HG03439 (cell line): ENCODE results near the gene ARL2BP.

Experiments used
- ATAC-seq: cut with Tn5 transposase; IDR thresholded peaks from one replicate; pipeline ENCODE4 v1.9.1; 2021; ENCODE audit warnings: mild to moderate bottlenecking, moderate library complexity; ENCODE audit not compliant: unreplicated experiment

ARL2BP gene

DNA sequence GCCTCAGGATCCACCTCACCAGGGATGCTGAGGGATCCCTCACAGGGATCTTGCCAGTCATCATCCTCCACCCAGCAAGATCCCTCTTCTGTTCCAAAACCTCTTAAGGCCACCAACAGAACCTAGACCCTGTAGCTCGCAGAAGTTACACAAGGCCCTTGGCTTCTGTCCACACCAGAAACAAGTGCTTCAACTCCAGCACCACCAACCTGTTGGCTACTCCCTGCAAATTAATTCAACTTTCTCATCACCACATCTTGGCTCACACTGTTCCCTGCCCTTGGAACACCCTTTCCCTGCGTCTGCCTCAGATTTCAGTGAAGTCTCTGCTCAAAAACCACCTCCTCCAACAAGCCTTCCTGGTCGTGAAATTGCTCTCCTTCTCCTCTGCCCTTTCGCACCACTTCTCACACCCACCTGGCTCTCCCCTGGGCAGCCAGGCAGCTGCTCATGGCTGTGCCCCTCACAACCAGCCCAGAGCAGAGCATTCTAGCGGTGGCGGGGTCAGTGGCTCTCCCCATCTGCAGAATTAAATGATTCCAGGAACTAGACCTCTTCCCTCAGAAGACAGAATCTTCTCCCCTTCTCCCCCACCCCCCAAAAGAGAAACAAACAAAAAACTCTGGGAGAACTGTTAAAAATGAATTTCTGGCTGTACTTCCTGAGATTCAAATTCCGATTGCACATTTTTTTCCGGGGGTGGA lies 37.6 kb downstream of the ARL2BP start:
- ATAC-seq: no peak

- ATAC-seq: no peak
Observed at GRCh38 chr16:57283214-57283958, 38.3 kb downstream of the ARL2BP start.

GRCh38 chr16:57283959-57284208 lies 38.8 kb downstream of the ARL2BP start:
- no peak for ATAC-seq

GRCh38 chr16:57284209-57284951 lies 39.3 kb downstream of the ARL2BP start, which contains the start of gene PLLP:
TSS of gene PLLP (minus strand) at chr16:57284672. CDS start at chr16:57284540, 132 bp downstream.
- no peak for ATAC-seq

DNA sequence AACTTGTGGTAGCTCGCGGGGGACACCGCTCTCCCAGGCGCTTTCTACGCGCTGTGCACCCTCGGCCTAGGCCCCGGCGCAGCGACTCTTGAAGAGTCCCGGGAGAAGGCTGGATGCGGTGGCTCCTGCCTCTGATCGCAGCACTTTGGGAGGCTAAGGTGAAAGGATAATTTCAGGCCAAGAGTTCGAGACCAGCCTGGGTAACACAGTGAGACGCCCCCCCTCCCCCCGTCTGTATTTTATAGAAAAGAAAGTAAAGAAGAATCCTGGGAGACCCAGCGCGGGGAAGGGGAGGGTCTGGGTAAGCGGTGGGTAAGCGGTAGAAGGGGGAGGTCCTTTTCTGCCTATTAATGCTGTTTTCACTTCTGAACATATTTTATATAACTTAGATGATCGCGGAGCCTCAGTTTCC lies 39.9 kb downstream of the ARL2BP start:
- no peak for ATAC-seq

DNA sequence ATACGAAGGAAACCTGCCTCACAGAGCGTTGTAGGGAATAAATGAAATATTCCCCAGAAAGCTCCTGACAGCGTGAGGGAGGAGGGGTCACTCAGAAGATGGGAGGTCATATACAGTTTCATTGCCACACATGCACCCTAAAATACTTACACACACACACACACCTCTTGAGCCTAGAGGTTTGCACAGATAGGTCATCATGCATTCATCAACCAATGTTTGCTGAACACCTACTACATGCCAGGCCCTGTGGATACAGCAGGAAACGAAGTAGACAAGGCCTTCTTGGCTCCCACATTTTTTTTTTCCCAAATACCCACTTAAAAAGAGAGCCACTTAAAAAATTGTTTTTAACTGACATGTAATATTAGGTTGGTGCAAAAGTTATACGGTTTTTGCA lies 40.3 kb downstream of the ARL2BP start:
- no peak for ATAC-seq

- ATAC-seq: no peak
Observed at GRCh38 chr16:57289391-57290257, 44.6 kb downstream of the ARL2BP start.

DNA sequence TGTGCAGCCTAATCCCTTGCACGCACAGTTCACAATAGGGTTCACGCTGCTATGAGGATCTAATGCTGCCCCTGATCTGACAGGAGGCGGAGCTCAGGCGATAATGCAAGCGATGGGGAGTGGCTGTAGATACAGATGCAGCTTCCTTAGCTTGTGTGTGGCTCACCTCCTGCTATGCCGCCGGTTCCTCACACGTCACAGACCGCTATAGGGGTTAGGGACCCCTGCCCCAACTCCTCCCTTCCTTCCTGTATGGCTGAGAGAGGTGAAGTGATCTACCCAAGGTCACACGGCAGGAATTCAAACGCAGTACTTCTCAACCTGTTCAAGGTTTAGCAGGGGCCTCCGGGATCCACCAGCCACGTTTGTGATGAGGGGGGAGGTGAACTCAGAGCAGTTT lies 52.8 kb downstream of the ARL2BP start:
- ATAC-seq: no peak

GRCh38 chr16:57299009-57299718 lies 54.1 kb downstream of the ARL2BP start:
- ATAC-seq: peak; percentile 5

- ATAC-seq: peak; percentile 54
Observed at GRCh38 chr16:57299719-57300386, 54.8 kb downstream of the ARL2BP start.

DNA sequence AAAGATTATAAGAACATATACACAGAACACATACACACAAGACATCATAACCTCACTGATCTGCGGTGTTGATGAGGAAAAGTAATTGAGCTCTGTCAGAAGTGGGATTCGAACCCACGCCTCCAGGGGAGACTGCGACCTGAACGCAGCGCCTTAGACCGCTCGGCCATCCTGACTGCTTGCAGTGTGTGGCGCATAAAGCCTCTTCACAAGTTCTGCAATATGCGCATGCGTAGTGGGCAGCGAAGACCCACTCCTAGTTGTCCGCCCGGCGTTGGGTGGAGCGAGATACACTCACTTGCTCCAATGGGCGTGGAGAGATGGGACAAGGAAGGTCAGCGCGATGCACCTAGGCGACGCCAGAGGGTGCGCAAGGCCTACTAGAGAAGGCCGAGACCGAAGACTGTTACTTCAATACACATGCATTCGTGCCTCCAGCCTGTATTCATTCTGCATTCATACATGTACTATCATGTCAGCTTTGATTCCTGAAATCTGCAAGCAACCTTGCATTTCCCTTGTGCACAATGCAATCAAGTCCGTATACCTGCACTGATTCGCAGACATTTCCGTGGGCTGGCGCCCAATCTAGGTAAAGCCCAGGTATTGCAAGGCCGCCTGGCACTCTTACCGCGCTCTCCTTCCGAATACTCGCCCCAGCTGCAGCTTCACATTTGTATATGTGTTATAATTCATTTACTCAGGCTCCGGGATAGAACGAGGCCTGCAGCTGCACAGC lies 55.5 kb downstream of the ARL2BP start:
- peak; percentile 89 for ATAC-seq

GRCh38 chr16:57301126-57301817 lies 56.2 kb downstream of the ARL2BP start:
- ATAC-seq: no peak
